Endodermal cell (in vitro differentiated cells): ENCODE data around the gene FGD6. TPM values are rescaled to one million over a fixed set of nuclear protein-coding genes. Genes with fewer than 3 reads are reported as not detected.

ENCODE experiments used
- DNase-seq: peaks from one replicate; pipeline ENCODE4 v3.0.0-alpha.2; 2017
- H3K27ac ChIP-seq: 2 replicates; pipeline ENCODE4 v1.5.1; 2013; ENCODE audit warnings: mild to moderate bottlenecking, low read depth, low read length, moderate library complexity
- H3K27me3 ChIP-seq: 2 replicates; pipeline ENCODE4 v1.6.1; 2013; ENCODE audit warnings: mild to moderate bottlenecking, low read length, moderate library complexity; ENCODE audit not compliant: insufficient read depth, control insufficient read depth, poor library complexity, severe bottlenecking
- H3K36me3 ChIP-seq: 2 replicates; pipeline ENCODE4 v1.7.0; 2013; ENCODE audit warnings: mild to moderate bottlenecking, low read length, moderate library complexity; ENCODE audit not compliant: control insufficient read depth, insufficient read depth
- H3K4me1 ChIP-seq: one replicate; pipeline ENCODE4 v1.7.0; 2013; ENCODE audit warnings: low read length; ENCODE audit not compliant: control insufficient read depth, insufficient read depth
- H3K4me3 ChIP-seq: 2 replicates; pipeline ENCODE4 v1.5.1; 2013; ENCODE audit warnings: mild to moderate bottlenecking, low read length, moderate library complexity
- H3K9ac ChIP-seq: 2 replicates; pipeline ENCODE4 v1.6.1; 2013; ENCODE audit warnings: mild to moderate bottlenecking, low read length, moderate library complexity; ENCODE audit not compliant: poor library complexity, severe bottlenecking; ENCODE audit errors: extremely low read depth
- H3K9me3 ChIP-seq: 2 replicates; pipeline ENCODE4 v1.6.1; 2013; ENCODE audit warnings: mild to moderate bottlenecking, low read length, moderate library complexity; ENCODE audit not compliant: control insufficient read depth
- H3K27ac Mint-ChIP-seq: 2 replicates; pipeline ENCODE4 v1.8.0; 2020; ENCODE audit warnings: mixed read lengths
- H3K27me3 Mint-ChIP-seq: 2 replicates; pipeline ENCODE4 v1.8.0; 2021; ENCODE audit warnings: mild to moderate bottlenecking, mixed read lengths; ENCODE audit not compliant: insufficient read depth
- H3K36me3 Mint-ChIP-seq: 2 replicates; pipeline ENCODE4 v1.8.0; 2020; ENCODE audit warnings: low read depth, mixed read lengths
- H3K4me1 Mint-ChIP-seq: 2 replicates; pipeline ENCODE4 v1.8.0; 2020; ENCODE audit warnings: mixed read lengths
- H3K4me3 Mint-ChIP-seq: 2 replicates; pipeline ENCODE4 v1.8.0; 2020; ENCODE audit warnings: mild to moderate bottlenecking, moderate library complexity, mixed read lengths
- H3K9me3 Mint-ChIP-seq: 2 replicates; pipeline ENCODE4 v1.8.0; 2020; ENCODE audit warnings: mild to moderate bottlenecking, mixed read lengths
- WGBS, 2 experiments: methylation state at CpG; one replicate each; pipeline versions ENCODE4 v1.1.5 to v1.1.7; 2013; ENCODE audit warnings: missing lambda C conversion rate in 2 of 2, mixed read lengths in 1 of 2; ENCODE audit not compliant: insufficient coverage in 1 of 2, insufficient read length in 1 of 2; 5-methylcytosine and 5-hydroxymethylcytosine counted together
- total RNA-seq, 2 donors: library from RNA; stranded (reverse); fragmentation: NEBNext Ultra II Directional in 1 of 2; extraction: Animal tissue kit (Norgen Biotek cat#: 25700) in 1 of 2; gene quantifications; 2 replicates in 1 of 2; 3 replicates in 1 of 2; pipeline ENCODE4 v1.2.1, GENCODE V29; 2021
- TF ChIP-seq, protein P1 (sequence below): fragments of 200-600 bp; sonication (generic); conservative IDR thresholded peaks from 2 replicates; pipeline ENCODE4 v1.5.0; 2021; ENCODE audit warnings: antibody characterized with exemption, mild to moderate bottlenecking

Gene FGD6
- total RNA-seq, 2 donors from 2014 or later = 95.3 to 124 TPM

DNA sequence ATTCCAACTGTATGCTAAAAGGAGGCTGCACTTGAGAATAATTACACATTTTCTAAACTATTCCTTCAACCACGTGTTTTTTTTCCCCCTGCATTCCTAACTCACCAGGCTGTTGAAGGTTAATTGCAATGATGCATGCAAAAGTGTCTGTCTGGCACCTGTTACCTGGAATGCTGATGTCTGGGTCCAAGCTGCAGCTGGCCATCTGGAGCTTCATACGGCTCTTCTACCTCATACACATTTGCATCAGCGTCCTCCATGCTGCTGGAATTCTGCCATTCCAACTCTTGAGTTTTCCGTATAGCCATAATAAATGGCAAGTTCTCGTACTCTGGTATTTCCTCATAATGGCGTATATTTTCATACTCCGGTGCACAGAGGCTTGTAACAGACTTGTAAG, 8.6 kb downstream of the FGD6 start:
- Histone ChIP-seq H3K36me3 (peaks cover 63% of the 10 kb centered on the region), H3K4me1 (peaks cover 18% of the 10 kb centered on the region), H3K27me3 (no peaks in the 10 kb centered on the region), H3K9ac (no peak overlapping the region), H3K27ac (no peak overlapping the region), H3K4me3 (no peak overlapping the region), H3K9me3 (no peaks in the 10 kb centered on the region)
- Mint-ChIP-seq H3K4me1 (peaks cover 59% of the 10 kb centered on the region), H3K27me3 (no peaks in the 10 kb centered on the region), H3K36me3 (peaks cover 65% of the 10 kb centered on the region), H3K4me3 (no peak overlapping the region), H3K9me3 (no peaks in the 10 kb centered on the region), H3K27ac (peak overlapping the region; percentile 55)
- 89 to 94% methylated on average over 7 of the region's 7 CpGs for WGBS, 2 experiments
- no peak for DNase-seq
- TF ChIP-seq, protein P1, sequence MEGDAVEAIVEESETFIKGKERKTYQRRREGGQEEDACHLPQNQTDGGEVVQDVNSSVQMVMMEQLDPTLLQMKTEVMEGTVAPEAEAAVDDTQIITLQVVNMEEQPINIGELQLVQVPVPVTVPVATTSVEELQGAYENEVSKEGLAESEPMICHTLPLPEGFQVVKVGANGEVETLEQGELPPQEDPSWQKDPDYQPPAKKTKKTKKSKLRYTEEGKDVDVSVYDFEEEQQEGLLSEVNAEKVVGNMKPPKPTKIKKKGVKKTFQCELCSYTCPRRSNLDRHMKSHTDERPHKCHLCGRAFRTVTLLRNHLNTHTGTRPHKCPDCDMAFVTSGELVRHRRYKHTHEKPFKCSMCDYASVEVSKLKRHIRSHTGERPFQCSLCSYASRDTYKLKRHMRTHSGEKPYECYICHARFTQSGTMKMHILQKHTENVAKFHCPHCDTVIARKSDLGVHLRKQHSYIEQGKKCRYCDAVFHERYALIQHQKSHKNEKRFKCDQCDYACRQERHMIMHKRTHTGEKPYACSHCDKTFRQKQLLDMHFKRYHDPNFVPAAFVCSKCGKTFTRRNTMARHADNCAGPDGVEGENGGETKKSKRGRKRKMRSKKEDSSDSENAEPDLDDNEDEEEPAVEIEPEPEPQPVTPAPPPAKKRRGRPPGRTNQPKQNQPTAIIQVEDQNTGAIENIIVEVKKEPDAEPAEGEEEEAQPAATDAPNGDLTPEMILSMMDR = no peak

DNA sequence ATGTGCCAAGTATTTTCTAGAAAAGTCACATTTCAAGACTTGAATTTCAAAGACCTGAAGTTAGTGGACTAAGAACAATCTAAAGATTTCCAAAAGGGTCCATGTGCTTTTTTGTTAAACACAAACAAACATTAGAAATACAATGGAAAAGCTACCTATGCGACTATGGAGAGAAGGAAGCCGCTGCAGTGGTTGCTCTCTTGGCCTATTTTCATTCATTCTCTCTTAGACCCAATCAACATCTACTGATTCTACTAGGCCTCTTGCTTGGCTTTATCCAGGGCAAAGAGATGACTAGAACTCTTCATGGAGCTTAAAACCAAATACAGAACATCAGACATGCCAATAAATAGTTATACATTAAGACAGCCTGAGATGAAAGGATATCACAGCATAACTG, 9.9 kb downstream of the FGD6 start:
- DNase-seq = no peak
- H3K9me3 Mint-ChIP-seq = no peaks in the 10 kb centered on the region
- no peaks in the 10 kb centered on the region for H3K27me3 Mint-ChIP-seq
- peak overlapping the region; percentile 50 for H3K27ac Mint-ChIP-seq
- H3K4me1 Mint-ChIP-seq = peaks cover 58% of the 10 kb centered on the region
- no peak overlapping the region for H3K9ac ChIP-seq
- H3K27ac ChIP-seq = no peak overlapping the region
- H3K27me3 ChIP-seq = no peaks in the 10 kb centered on the region
- peaks cover 68% of the 10 kb centered on the region for H3K36me3 Mint-ChIP-seq
- 79 to 86% methylated on average over 2 of the region's 2 CpGs for WGBS, 2 experiments
- no peak overlapping the region for H3K4me3 Mint-ChIP-seq
- TF ChIP-seq, protein P1 = no peak
- no peaks in the 10 kb centered on the region for H3K9me3 ChIP-seq
- H3K4me1 ChIP-seq = peaks cover 18% of the 10 kb centered on the region
- no peak overlapping the region for H3K4me3 ChIP-seq
- H3K36me3 ChIP-seq = peaks cover 75% of the 10 kb centered on the region

DNA sequence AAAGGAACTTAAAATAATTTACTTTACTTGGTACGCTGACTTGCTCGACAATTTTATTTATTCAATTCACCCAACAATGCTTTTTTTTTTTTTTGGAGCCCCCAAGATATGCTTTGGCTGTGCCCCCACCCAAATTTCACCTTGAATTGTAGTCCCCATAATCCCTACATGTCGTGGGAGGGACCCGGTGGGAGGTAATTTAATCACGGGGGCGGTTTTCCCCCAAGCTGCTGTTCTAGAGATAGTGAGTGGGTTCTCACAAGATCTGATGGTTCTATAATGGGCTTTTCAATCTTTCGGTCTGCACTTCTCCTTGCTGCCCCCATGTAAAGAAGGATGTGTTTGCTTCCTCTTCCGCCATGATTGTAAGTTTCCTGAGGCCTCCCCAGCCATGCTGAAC, 10.4 kb downstream of the FGD6 start:
- no peaks in the 10 kb centered on the region for H3K9me3 Mint-ChIP-seq
- peak overlapping the region; percentile 50 for H3K27ac Mint-ChIP-seq
- WGBS, 2 experiments = 90 to 96% methylated on average over 2 to 8 of the region's 8 CpGs
- peaks cover 68% of the 10 kb centered on the region for H3K36me3 Mint-ChIP-seq
- no peak overlapping the region for H3K4me3 Mint-ChIP-seq
- H3K36me3 ChIP-seq = peaks cover 78% of the 10 kb centered on the region
- H3K4me1 ChIP-seq = peaks cover 18% of the 10 kb centered on the region
- no peaks in the 10 kb centered on the region for H3K9me3 ChIP-seq
- H3K27ac ChIP-seq = no peak overlapping the region
- DNase-seq = no peak
- H3K4me1 Mint-ChIP-seq = peaks cover 59% of the 10 kb centered on the region
- no peaks in the 10 kb centered on the region for H3K27me3 Mint-ChIP-seq
- no peak overlapping the region for H3K4me3 ChIP-seq
- no peaks in the 10 kb centered on the region for H3K27me3 ChIP-seq
- TF ChIP-seq, protein P1 = no peak
- H3K9ac ChIP-seq = no peak overlapping the region
